Thyroid gland (tissue), 4 donors: Measurements from ENCODE around the gene UBR4.

Source experiments
- POLR2A ChIP-seq, 2 donors: fragments of 450-650 bp; IDR thresholded peaks; one replicate each; pipeline ENCODE4 v1.6.1; 2017; ENCODE audit warnings: antibody characterized with exemption in 2 of 2, mild to moderate bottlenecking in 2 of 2, moderate library complexity in 1 of 2
- TF ChIP-seq, protein P1 (sequence below), 6 experiments: fragments of 200-600 bp in 3 of 6; fragments of 450-650 bp in 3 of 6; sonication (generic) in 3 of 6; IDR thresholded peaks; one replicate each; pipeline ENCODE4 v1.5.1; 2016 to 2019; ENCODE audit warnings: antibody characterized with exemption in 6 of 6, mild to moderate bottlenecking in 2 of 6, inconsistent platforms in 1 of 6, moderate library complexity in 1 of 6

DNA sequence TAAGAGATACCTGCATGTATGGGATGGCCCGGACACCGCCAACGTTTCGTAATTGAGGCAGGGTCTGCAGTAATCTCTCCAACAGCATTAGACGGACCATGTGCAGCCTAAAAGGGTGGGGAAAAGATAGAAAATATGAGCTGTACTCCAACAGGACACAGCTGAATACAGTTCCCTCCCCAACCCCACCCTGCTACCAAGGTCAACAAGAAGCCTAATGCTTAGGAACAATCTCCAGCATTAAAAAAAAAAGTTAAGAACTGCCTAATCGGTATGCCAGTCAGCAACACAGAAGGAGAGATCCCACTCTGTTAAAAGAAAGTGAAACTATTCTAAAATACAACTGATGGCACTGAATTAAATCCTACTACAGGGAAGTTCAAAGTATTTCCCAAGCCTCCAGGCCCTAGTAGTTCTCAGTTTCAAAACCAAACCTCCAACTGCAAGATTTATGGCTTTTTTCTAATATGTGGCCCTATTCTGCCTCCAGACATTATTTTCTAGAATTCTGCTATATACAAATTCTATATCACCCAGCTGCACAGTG lies 81.0 kb downstream of the UBR4 start:
- TF ChIP-seq POLR2A (IDR thresholded peaks at IDR 0.05) = no peak
- TF ChIP-seq, protein P1, sequence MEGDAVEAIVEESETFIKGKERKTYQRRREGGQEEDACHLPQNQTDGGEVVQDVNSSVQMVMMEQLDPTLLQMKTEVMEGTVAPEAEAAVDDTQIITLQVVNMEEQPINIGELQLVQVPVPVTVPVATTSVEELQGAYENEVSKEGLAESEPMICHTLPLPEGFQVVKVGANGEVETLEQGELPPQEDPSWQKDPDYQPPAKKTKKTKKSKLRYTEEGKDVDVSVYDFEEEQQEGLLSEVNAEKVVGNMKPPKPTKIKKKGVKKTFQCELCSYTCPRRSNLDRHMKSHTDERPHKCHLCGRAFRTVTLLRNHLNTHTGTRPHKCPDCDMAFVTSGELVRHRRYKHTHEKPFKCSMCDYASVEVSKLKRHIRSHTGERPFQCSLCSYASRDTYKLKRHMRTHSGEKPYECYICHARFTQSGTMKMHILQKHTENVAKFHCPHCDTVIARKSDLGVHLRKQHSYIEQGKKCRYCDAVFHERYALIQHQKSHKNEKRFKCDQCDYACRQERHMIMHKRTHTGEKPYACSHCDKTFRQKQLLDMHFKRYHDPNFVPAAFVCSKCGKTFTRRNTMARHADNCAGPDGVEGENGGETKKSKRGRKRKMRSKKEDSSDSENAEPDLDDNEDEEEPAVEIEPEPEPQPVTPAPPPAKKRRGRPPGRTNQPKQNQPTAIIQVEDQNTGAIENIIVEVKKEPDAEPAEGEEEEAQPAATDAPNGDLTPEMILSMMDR (IDR thresholded peaks at IDR 0.05) = no peak
